ENCODE data around the gene SWAP70.
A peak's percentile ranks its signal among the peaks of the same experiment; 100 is the strongest.

The SWAP70 gene

DNA sequence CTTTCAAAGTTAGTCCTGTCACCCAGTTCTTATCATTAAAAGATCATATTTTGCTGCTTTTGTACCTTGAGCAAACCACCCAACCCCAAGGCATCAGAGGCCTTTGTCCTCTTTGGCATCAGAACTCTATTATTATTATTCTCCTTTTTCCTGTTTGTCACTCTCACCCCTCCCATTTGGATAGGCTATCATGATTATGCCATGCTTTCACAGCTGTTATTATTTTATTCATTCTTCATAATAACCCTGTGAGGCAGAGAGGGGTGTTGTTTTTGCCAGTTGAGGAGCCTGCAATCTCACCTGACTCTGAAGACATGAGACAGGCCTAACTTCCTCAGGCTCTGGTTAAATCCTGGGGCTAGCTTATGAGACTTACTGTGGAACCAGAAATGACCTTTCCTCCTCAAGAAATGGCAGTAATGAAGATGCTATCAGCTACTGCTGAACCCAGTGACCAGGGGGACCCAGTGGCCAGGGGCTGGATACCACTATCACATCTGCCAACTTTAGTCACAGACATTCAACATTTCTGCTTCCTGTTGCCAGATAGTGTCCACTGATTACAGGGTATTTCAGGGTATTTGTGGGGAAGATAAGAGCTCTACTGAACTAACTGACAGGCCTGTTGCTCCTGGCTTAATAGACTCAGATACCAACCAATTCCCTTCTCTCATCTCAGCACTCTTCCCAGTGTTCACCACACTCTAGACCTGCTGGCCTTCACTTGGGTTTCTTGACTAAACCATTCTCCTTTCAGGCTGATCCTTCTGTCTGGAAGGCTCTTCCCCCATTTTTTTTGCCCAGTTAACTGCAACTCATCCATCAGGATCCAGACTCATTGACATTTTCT, 11.8 kb upstream of the SWAP70 start:
- DNase-seq, result no peak

DNA sequence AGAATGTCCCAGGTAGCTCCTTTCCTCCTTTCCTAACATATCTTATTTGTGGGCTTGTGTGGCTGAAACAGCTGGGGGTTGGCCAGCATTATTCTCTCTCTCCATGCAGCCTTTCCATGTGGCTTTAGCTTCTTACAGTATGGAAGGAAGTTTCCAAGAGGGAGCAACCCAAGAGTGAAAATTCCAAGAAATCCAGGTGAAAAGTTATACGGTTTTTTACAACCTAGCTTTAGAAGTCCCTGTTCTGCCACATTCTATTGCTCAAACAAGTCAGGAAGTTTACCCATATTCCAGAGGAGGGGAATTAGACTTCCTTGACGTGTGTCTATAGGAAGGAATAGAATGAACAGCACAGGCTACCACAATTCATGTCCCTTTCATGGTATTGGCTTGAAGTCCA, 10.0 kb upstream of the SWAP70 start:
- no peak for DNase-seq

DNA sequence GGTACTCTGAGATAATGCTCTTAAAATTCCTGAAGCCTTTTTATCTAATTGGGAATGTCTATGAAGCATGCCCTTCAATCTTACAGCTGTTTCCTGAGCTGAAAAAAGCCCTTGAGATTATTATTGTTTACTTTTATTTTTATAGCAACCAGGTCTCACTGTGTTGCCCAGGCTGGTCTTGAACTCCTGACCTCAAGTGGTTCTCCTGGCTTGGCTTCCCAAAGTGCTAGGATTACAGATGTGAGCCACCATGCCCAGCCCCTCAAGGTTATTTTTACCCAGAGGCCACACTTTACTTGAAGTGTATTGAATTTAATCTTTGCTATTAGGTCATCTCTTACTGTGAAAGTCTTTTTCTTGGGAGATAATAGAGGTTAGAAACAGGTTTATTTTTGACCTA, 7.0 kb upstream of the SWAP70 start:
- no peak for DNase-seq

DNA sequence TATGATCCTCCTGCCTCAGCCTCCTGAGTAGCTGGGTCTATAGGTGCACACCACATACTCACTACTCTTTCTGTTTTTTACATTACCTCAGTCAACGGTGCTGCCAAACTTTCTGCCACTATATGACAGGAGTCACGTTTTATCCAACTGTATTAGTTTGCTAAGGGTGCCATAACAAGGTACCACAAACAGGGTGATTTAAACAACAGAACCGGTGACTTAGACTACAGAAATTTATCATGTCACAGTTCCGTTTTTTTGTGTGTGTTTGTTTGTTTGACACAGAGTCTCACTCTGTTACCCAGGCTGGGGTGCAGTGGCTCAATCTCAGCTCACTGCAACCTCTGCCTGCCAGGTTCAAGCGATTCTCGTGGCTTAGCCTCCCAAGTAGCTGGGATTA, 6.3 kb upstream of the SWAP70 start:
- no peak for DNase-seq

DNA sequence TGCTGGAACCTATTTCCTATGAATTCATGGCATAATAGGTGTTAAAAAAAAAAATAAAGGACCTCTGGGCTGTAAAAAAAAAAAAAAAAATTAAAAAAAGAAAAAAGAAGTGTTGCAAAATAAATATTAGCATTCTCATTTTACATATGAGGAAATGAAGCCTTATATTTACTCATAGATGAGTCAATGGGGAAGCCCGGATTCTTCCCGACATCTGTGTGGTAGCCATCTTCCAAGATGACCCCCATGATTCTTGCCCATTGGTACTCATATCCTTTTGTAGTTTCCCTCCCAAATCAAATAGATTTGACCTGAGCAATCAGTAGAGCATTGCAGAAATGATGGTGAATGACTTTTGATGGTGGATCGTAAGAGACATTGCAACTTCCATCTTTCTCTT, 3.0 kb upstream of the SWAP70 start:
- DNase-seq, result no peak

DNA sequence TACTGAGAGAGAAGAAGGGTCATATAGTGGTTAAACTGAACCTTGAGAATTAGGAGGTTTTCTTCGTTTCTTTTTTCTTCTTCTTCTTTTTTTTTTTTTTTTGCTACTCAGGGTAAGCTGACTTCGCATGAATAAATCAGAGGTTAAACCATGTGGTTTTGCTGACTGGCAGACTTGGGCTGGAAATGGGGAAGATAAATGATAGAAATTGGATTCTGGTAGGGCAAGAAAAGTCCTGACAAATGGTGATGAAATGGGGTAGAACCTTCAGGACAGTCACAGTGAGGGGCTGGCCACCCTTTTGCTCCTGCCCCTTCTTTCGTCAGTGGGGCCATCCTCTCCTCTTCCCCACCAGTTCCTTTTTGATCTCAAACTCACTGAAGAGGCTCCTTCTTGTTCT, 1.6 kb upstream of the SWAP70 start:
- no peak for DNase-seq

DNA sequence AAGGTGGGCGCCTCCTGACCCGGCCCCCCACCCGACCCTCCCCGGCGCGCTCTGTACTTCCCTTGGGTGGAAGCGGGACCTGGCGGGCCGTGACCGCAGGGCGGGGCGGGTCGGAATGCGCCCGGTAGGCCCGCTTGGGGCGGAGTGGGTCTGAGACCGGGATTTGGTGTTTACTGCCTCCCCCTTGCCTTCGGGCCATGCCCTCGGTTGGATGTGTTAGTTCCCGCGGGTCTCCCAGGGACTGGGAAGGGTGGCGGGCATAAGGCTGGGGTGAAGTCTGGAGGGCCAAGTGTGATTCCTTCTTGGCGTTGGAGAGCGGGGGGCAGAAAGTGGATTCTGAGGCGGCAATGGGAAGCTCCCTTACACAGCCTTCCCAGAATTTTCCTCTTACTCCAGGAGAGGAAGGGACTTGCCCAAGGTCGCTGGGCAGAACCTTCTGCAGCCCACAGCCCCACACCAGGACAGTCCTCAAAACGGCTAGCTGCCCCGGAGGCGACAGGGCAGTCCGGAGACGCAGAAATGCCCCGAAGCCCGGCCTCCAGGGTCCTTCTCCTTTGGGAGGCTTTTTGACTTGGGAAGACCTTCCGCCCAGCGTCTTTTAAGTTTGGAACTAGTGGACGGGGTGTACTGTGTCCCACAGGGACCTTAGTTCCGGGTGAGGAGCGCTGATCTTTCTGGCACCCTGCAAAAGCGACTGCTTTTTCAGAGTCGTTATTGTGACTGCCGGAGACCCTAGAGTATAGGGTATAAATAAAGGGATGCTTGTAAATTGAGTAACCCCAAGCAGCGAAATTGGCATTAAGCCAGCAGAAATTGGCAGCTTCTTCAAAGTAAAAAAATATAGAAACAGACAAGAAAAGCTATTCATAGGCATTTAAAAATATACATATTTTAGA, 647 bp downstream of the SWAP70 start:
- DNase-seq, result peak; percentile 13

DNA sequence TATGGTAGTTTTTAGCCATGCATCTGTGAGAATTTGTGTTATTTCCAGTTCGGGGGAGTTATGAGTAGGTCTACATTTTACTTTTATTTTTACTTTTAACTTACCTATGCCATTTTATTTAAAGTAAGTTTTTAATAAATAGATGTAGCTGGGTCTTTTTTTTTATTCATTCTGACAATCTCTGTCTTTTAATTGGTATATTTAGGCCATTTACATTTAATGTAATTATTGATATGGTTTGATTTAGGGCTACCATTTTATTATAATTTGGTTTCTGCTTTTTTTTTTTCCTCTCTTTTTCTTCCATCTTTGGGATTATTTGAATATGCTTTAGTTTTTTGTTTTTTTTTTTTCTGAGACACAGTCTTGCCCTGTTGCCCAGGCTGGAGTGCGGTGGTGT, 1.9 kb downstream of the SWAP70 start:
- DNase-seq, result no peak

DNA sequence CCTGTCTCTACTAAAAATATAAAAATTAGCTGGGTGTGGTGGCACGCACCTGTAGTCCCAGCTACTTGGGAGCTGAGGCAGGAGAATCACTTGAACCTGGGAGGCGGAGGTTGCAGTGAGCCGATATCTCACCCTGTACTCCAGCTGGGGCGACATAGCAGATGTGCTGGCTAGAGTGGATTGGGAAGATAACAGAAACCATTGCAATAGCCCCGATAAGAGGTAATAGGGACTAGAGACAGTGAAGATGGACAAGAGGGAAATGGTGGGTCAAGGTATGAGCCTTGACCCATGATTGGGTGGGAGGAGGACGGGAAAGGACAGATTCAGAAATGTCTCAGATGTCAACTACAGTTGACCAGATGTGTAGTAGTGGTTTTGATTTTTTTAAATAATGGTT, 6.1 kb downstream of the SWAP70 start:
- no peak for DNase-seq

DNA sequence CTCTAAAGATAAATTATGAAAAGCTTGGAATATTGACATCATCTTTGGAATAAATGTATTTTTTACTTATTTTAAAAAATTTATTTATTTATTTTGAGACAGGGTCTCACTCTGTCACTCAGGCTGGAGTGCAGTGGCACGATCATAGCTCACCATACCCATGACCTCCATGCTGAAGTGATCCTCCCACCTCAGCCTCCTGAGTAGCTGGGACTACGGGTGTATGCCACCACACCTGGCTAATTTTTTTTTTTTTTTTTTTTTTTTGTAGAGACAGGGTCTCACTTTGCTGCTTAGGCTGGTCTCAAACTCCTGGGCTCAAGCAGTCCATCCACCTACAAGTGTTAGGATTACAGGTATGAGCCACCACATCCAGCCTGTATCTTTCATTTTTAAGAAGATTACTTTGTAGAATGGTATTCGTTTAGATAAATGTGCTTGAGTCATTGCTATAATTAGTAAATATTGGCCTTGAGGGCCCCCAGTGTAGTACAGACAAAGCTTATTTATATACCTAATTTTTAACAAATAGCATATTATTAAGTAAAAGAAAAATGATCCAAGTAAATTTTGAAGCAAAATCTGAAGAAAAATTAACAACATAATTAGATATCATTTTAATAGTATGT, 8.5 kb downstream of the SWAP70 start:
- DNase-seq, result no peak

DNA sequence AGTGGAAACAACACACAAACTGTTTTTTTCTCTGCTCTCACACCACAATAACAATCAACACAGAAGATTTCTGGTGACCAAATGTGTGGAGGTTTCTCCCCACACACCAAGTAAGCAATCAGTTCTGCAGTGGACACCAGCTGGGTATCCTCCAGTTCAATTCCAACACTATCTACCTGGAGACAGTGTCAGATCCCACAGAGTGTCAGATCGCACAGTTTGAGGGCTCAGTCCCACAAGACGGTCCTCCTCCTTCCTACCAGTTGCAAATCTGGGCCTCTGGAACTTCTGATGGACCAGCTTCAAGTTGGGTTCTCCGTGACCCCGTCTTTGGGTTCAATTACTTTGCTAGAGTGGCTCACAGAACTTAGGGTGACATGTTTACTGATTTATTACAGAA, 9.0 kb downstream of the SWAP70 start:
- DNase-seq, result no peak

DNA sequence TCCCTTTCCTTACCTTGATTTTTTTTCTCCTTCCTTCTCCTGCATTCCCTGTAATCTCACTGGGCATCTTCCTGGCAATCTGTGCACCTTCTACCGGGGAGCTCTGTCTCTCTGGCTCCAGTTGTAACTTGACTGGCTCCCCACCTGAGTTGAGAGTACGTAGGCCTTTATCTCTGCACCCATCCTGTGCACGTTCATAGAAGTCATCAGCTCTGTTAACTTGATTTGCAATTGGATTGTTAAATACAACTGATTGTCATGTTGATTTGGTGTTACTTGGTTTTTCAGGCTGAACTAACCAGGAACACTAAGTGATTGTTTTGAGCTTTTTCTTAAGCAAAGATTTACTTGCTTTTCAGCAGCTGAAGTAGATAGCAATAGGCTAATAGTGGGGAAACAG, 11.8 kb downstream of the SWAP70 start:
- DNase-seq, result no peak

DNA sequence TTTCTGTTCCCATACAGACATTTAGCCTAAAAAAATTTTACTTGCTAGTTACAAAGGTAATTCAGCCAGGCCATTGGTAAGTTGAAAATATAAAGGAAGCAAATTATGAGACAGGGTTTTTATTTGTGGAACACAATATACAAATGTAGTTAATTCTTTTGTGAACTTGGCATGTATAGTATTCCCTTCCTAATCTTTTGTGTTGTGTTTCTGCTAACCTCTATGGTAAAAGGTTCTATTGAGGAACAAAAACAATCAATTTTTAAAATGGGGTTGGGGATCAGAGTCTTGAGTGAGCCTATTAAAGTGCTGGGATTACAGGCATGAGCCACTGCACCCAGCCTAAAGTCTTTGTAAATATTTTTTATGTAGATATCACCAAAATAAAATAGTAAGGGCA, 14.1 kb downstream of the SWAP70 start:
- no peak for DNase-seq

DNA sequence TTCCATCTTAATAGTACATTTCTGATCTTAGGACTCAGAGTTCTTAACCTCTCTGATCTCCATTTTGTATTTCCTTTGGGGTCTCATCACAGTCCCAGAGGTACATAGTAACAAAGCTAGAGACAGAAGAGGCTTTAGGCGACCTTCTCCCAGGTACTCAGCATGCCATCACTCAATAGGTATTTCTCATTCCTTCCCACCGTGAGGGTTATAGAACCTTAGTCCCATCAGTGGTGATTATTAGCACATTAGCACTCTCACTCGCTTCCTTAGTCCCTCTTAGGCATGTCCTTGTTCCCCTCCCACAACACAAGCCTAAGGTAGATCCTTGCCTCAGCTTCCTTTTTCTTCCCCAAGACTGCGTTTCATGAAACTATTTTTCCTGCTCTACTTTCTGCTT, 14.7 kb downstream of the SWAP70 start:
- no peak for DNase-seq

DNA sequence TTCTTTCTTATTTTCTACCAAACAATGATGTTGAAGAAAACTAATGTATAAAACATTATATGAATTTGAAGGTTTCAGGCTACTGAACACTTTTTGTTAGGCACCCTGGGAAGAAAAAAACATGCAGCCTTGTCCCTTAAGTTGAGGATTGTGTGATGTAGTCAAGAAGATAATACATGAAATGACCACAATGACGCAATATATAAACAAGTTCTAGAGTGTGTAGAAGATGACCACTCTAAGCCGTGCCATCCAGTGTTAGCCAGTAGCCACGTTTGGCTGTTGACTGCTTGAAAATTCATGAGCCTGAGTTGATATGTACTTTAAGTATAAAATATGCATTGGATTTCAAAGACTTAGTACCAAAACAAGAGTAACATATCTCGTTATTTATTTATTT, 16.2 kb downstream of the SWAP70 start:
- DNase-seq, result no peak

DNA sequence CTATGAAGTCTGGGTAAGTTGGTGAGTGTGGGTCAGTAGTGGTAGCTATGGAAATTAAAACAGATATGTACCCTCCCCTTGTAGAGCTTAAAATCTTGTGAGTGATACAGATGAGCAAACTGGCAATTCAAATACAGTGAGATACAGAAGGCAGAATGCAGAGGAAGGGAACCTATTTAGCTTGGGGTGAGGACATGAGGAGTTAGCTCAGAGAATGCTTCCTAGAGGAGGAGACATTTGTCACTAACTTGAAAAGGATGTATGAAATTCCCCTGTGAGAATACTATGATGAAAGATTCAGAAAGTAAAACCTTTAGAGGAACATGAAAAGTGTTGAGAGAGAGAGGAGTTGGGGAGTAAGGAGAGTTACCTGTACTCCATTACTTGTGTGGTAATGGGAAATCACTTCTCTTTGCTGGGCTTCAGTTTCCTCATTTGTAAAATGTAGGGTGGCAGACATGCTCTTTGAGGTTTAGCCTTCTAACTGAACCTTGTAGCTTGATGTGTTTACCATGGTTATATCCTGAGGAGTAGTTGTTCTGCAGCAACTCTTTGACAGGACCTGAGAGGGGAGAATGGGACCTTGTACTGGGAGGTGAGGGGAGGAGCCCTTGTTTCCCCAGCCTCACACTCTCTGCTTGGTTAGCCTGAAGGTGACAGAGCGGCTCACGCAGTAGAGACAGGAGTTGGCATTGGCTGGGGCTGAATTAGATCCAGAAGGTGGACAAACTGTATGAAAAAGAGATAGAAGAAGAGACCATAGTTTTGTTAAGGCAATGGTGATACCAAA, 17.9 kb downstream of the SWAP70 start:
- no peak for DNase-seq

DNA sequence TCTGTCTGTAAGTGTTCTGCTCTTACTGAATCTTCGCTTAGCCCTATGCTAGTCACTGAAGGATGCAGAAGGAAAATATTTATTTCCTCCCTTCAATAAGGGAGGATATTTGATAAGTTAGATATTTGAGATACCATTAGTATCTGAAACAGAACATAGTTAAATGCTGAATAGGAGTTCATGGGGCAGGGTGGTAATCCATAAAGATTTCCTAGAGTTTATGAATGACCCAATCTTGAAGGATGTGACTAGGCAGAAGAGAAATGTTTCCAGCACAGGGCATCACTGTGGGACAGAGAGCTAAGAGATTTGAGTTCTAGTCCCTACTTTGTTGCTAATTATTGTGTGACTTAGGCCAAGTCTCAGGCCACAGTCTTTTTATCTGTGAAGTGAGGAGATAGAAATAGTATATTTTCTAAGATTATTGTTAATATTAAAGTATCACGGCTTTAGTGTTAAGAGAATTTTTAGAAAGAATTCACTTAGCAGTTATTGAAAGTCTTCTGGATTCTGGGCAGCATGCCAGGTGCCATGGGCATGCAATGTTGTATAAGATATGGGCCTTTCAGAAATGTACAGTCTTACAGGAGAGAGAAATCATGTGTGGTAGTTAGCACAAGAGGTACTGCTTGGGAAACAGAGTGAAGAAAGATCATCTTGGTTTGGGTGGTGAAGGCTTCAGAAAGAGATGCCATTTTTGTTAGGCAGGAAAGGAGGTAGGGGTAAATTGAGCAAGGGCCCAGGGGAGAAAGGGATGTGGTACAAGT, 24.0 kb downstream of the SWAP70 start:
- no peak for DNase-seq

DNA sequence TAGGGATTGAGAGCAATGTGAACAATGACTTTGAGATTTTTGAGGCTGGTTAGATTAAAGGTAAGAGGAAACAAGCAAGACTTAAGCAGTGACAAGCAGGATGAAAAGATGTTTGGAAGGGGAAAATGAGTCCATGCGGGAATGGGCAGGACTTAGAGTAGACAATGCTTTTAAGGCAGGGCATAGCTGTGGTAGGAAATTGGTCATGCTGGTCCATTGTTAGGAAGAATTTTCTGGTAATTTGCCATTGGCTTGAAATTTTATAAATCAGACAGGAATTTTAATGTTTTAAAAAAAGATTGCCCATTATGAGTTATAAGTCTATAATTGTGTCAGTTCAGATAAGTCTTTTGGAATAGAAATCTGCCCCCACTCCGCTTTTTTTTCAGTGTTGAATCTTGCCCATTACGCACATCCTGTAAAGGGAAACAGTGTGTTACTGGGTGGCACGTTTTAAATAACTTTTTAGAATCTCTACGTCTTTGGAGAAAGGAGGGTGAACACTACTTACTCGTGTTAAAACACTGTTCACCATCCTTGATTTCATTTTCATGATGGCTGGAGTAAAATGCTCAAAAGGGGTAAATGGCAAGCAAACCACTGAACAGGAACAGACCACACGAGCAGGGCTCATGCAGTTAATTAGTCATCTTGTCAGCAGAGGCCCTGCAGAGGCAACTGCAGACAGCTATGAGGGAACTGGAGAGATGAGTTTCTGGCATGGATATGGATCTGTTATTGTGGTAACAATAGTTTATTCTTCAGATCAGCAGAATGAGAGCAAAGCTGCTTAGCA, 25.0 kb downstream of the SWAP70 start:
- DNase-seq, result peak; percentile 40

DNA sequence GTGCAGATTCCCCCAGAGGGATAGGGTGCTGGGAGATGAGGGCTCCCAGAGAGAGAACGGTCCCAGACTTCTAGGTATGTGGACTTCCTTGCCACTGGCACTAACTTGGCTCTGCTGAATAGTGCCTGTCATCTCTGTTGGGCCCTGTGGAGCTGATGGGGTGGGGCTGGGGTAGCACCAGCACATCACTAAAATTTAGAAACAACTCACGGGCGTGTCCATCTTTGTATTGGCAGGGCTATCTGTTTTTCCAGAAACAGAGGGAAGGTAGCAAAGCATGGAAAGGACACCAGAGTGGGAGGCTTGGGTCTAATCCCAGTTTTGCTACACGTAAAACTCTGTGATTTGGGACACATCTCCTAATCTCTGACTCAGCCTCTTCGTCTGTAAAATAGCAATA, 25.8 kb downstream of the SWAP70 start:
- DNase-seq, result no peak

DNA sequence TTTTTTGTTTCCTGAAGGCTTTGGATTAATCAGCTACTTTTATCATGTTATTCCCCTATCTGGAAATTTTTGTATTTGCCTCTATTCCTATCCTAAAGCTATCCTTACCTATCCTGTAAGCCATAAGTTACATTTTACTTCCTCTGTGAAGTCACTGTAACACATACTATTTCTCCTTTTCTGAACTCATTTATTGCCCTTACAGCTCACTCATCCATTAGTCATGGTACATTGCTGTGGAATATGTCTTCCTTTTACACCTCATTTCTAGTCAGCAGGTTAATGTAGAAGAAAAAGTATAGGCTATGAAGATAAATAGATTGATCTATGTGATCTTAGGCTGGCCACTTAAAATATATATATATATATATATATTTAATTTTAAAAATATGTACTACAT, 28.0 kb downstream of the SWAP70 start:
- no peak for DNase-seq

DNA sequence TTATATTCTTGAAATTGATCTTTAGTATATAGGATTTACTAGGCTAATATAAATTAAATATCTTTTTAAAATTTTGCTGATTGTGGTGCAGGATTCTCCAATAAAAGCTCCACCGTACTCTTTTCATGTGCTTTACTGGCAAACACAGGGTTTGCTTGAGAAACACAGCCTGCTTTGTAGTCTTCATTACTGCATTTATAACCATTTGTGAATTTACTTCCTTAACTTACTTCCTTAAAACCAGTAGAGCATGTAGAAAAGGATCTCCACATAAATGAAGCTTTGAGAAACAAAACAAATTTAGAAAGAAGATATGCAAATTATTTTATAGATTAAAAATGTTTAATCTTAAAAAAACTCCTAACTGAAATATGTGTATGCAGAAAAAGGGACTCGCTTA, 28.8 kb downstream of the SWAP70 start:
- no peak for DNase-seq
